Heart left ventricle (tissue), 16 donors: ENCODE measurements around the gene SLX9. TPM values are rescaled to one million over a fixed set of nuclear protein-coding genes. Genes with fewer than 3 reads are reported as not detected.

Experiments used
- ATAC-seq, 4 donors: fragments of 200-7000 bp; cut with Tn5 transposase; one replicate each; pipeline ENCODE4 v1.9.1; 2020 to 2022; ENCODE audit warnings: moderate library complexity in 4 of 4, mild to moderate bottlenecking in 3 of 4, moderate number of reproducible peaks in 1 of 4
- DNase-seq, 5 donors: peaks; one replicate each; pipeline ENCODE4 v3.0.0-alpha.2; 2020
- H3K27ac ChIP-seq, 12 donors: fragments of 200-600 bp; sonication (generic) in 4 of 12; one replicate each; pipeline versions ENCODE4 v1.5.0 to v1.8.0; 2016 to 2022; ENCODE audit warnings: mild to moderate bottlenecking in 2 of 12
- H3K27me3 ChIP-seq, 9 donors: fragments of 200-600 bp; sonication (generic) in 2 of 9; one replicate each; pipeline versions ENCODE4 v1.5.1 to v1.8.0; 2016 to 2022; ENCODE audit warnings: mild to moderate bottlenecking in 3 of 9
- H3K36me3 ChIP-seq, 9 donors: fragments of 200-600 bp; sonication (generic) in 2 of 9; one replicate each; pipeline versions ENCODE4 v1.5.0 to v1.8.0; 2018 to 2022; ENCODE audit warnings: mild to moderate bottlenecking in 2 of 9
- H3K4me1 ChIP-seq, 12 donors: fragments of 200-600 bp; sonication (generic) in 4 of 12; one replicate each; pipeline versions ENCODE4 v1.5.0 to v1.8.0; 2016 to 2022; ENCODE audit warnings: mild to moderate bottlenecking in 3 of 12
- H3K4me3 ChIP-seq, 12 donors: fragments of 200-600 bp; sonication (generic) in 4 of 12; one replicate each; pipeline versions ENCODE4 v1.5.0 to v1.8.0; 2017 to 2022; ENCODE audit warnings: mild to moderate bottlenecking in 9 of 12, moderate library complexity in 4 of 12
- H3K9me3 ChIP-seq, 12 donors: fragments of 200-600 bp; sonication (generic) in 4 of 12; one replicate each; pipeline versions ENCODE4 v1.5.0 to v1.8.0; 2016 to 2022; ENCODE audit warnings: mild to moderate bottlenecking in 1 of 12
- CTCF ChIP-seq, 12 donors: fragments of 200-600 bp; sonication (generic) in 4 of 12; IDR thresholded peaks; one replicate each; pipeline versions ENCODE4 v1.5.0 to v1.8.0; 2018 to 2022; ENCODE audit warnings: antibody characterized with exemption in 12 of 12, mild to moderate bottlenecking in 5 of 12
- POLR2A ChIP-seq, 2 donors: fragments of 450-650 bp; IDR thresholded peaks; one replicate each; pipeline ENCODE4 v1.6.1; 2017; ENCODE audit warnings: antibody characterized with exemption in 2 of 2, mild to moderate bottlenecking in 2 of 2, moderate library complexity in 2 of 2
- WGBS, 4 donors: extraction: QIAGEN DNeasy Blood & Tissue Kit in 2 of 4; methylation state at CpG; one replicate each; pipeline versions ENCODE4 v1.1.5 to v1.1.7; 2013 to 2018; 5-methylcytosine and 5-hydroxymethylcytosine counted together
- intact Hi-C, 10 donors: fragments of 100-400 bp; cut with DNase I; formaldehyde crosslinking; loops; one replicate each; pipeline versions ENCODE4 v1.11.1 to v1.14.2; 2022
- polyA plus RNA-seq, 2 donors: library from polyadenylated mRNA; stranded (reverse); fragments of 200-250 nt; gene quantifications; one replicate each; pipeline ENCODE4 v1.2.3, GENCODE V29; 2013
- total RNA-seq, 9 donors: library from RNA; depleted of rRNA in 2 of 9; stranded (reverse); fragments of >200 nt in 2 of 9; fragmentation: NEBNext Ultra II Directional in 3 of 9; extraction: Animal tissue kit (Norgen Biotek cat#: 25700) in 3 of 9; gene quantifications; one replicate each; pipeline versions ENCODE4 v1.1.0 to v1.2.4, GENCODE V29; 2016 to 2023
- donor health status: ischemic (EF 13 %, LVEDD 7.1; RV severe dilation, severe dysfunction).
- donor health status: healthy with polysubstance abuse.
- donor health status: DM: no; HTN: yes; CAD: no.
- donor health status: DM: no; HTN: no; CAD: no.
- donor health status: ischemic (EF 25% LVEDD 6.9; RV normal size, moderate dysfunction).
- donor health status: ischemic (EF 25% LVEDD 5.7; RV mildly dilated, moderate dysfunction).
- donor health status: healthy.
- donor health status: DM: yes; HTN: yes; CAD: no.
- donor health status: ischemic (EF 35%, LVEDD 5.7; RV mildly dilated, moderate dysfunction).
- donor health status: nonischemic (EF 11% LVEDD 7.7; RV severe dilation, severe dysfunction).
- donor health status: DM: yes; HTN: yes; CAD: no.
- donor health status: PGD.
- donor health status: ischemic (EF 29% LVEDD 5.4; RV normal size, mild dysfunction).
- donor health status: nonischemic (EF 23%, LVEDD 6.1; RV moderate dilation, normal function).

The SLX9 gene
- total and polyA plus RNA-seq, 11 donors: 38.5 to 77.8 (median 49.1) TPM

GRCh38 chr21:45026066-45026745, 86.4 kb downstream of the SLX9 start:
- 89 to 96% (median 93%) methylated on average over 20 to 22 of the region's 22 CpGs for WGBS, 4 donors
- intact Hi-C loops: no loop called here
- DNase-seq (peak in 1 of 5 donors; percentile 23), ATAC-seq (no peak)
- Histone ChIP-seq H3K9me3 (peaks cover 0 to 23% (median 0%) of the 10 kb centered on the region in 12 donors), H3K4me1 (peaks cover 0 to 21% (median 11%) of the 10 kb centered on the region in 12 donors), H3K27me3 (no peaks in the 10 kb centered on the region), H3K4me3 (no peak overlapping the region), H3K27ac (no peak overlapping the region), H3K36me3 (no peaks in the 10 kb centered on the region)
- no peak for TF ChIP-seq CTCF (IDR thresholded peaks at IDR 0.05)
- no peak for TF ChIP-seq POLR2A (IDR thresholded peaks at IDR 0.05)

Other genes with a start within 250 kb of the SLX9 start
- gene KRTAP10-12, start 242.9 kb upstream of the SLX9 start, total RNA-seq: not detected
- not detected for gene KRTAP10-12, start 242.9 kb upstream of the SLX9 start, polyA plus RNA-seq
- 1 to 10 TPM in 3 of 9 donors, under 1 TPM in 4, not detected in 2; 0.07 to 2.5 (median 0.71) TPM for gene TSPEAR, start 228.5 kb upstream of the SLX9 start, total RNA-seq
- gene TSPEAR, start 228.5 kb upstream of the SLX9 start, polyA plus RNA-seq: 1 to 10 TPM in 1 of 2 donors, under 1 TPM in 1; 0.01 to 2.6 TPM
- 10 to 100 TPM; 57.4 to 84.4 (median 71.4) TPM for gene UBE2G2, start 138.2 kb upstream of the SLX9 start, total RNA-seq
- 10 to 100 TPM; 44.3 to 60.0 TPM for gene UBE2G2, start 138.2 kb upstream of the SLX9 start, polyA plus RNA-seq
- gene SUMO3, start 122.0 kb upstream of the SLX9 start, total RNA-seq: 10 to 100 TPM; 68.2 to 83.0 (median 78.1) TPM
- 100 to 1,000 TPM in 1 of 2 donors, 10 to 100 TPM in 1; 22.0 to 108 TPM for gene SUMO3, start 122.0 kb upstream of the SLX9 start, polyA plus RNA-seq
- 100 to 1,000 TPM; 134 to 319 (median 172) TPM for gene PTTG1IP, start 66.3 kb upstream of the SLX9 start, total RNA-seq
- gene PTTG1IP, start 66.3 kb upstream of the SLX9 start, polyA plus RNA-seq: 100 to 1,000 TPM; 126 to 253 TPM
- 100 to 1,000 TPM in 2 of 9 donors, 10 to 100 TPM in 5, 1 to 10 TPM in 2; 7.4 to 253 (median 27.7) TPM for gene ITGB2, start 19.1 kb upstream of the SLX9 start, total RNA-seq
- gene ITGB2, start 19.1 kb upstream of the SLX9 start, polyA plus RNA-seq: 10 to 100 TPM in 1 of 2 donors, 1 to 10 TPM in 1; 6.1 to 12.3 TPM
- gene ADARB1, start 134.6 kb downstream of the SLX9 start, total RNA-seq: 10 to 100 TPM in 8 of 9 donors, 1 to 10 TPM in 1; 6.9 to 16.3 (median 12.1) TPM
- gene ADARB1, start 134.6 kb downstream of the SLX9 start, polyA plus RNA-seq: 10 to 100 TPM in 1 of 2 donors, 1 to 10 TPM in 1; 8.9 to 11.5 TPM